HG02759 (cell line): Measurements from ENCODE around the gene TRABD2B.

Experiments used
- ATAC-seq: cut with Tn5 transposase; IDR thresholded peaks from one replicate; pipeline ENCODE4 v1.9.1; 2021; ENCODE audit warnings: mild to moderate bottlenecking, moderate library complexity; ENCODE audit not compliant: unreplicated experiment

Gene TRABD2B

DNA sequence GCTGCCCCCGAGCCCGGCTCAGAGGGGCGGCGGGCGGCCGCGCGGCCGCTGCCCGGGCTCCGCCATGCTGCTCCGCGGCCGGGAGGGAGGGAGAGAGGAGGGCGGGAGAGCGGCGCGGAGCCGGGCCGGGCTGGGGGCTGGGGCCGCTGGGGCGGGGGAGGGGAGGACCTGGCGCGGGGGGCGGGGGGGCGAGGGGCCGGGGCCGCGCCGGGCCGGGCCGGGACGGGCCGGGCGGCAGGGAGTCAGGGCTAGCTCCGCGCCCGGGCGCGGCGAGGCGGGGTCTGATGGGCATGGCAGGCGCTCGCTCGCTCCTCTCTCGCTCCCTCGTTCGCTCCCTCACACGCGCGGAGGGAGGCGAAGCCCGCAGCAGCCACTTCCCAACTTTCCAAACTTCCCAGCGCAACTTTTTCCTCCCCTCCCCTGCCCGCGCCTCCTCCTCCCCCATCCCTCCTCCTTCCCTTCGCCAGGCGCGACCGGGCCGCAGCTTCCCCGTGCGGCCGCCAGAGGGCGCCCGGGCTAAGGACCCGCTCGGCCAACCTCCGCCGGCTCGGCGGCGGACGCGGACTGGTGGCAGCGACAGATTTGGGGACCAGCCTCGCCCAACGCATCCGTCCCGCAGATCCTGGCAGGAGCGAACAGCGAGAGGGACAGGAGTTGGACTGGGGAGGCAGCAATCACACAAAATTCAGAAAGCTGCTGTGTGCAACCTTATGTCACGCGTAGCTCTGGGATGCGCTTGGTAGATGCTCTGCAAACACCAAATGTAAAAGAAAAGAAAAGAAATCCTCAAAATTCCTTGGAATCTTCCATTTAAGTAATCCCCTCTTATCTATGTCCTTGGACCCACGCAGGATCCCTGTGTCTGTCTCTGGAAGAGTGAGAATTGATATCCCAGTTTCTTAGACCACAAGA, at the start of gene TRABD2B:
Gene TRABD2B (minus strand): TSS at position 97 of the 912 bp plus-strand sequence.
- peak; percentile 88 for ATAC-seq

DNA sequence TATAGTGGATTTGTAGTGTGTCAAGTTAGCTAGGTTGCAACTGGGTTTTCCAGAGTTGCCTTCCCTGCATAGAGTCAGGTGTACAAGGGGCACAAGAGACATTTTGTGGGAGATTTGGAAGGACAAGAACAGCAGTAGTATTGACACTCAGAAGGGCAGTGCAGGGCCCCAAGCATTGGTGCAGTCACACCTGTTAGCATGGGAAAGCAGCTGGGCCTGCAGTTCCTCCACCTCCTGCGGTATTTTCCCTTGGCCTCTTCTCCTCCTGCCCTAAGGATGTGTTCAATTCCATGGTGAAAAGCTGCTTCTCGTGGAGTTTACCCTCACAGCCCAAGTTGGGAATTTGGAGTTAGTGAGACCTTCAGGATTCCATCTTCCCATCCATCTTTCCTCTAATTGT, 47.1 kb upstream of the TRABD2B start:
- no peak for ATAC-seq

DNA sequence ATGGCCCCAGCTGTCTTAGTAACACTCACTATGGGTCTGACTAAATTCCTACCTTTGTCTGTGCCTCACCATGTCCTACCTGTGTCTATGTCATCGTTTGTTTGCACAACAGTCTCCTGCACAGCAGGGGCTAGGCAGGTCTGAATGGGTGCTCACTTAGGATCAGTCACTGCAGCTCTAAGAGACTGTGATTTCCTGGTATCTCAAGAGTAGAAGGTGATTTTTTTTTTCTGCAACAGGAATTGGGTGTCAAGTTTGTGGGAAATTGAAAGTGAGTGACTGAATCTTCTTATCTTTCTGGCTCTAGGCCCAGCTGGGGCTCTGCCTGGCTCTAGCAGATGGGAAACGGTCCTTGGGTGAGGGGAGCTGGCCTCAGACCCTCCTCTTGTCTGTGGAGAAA, 46.4 kb upstream of the TRABD2B start:
- ATAC-seq: no peak

DNA sequence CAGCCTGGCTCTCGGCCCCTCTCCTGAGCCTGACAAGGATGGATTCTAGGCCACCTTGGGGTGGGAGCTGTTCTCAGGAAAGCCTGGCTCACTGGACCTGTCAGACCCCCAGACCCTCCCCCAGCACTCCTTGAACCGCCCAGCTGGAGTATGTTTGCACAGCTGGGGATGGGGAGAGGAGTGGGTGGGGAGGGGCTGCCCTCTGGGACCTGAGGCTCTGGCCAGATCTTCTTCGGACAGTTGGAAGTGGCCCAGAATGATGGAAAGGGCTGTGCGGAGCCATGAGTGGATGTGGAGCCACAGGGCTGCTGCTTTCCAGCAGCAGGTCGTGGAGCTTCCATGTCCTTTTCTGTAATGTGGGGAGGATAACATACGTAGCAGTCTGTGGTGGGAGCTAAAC, 43.0 kb upstream of the TRABD2B start:
- no peak for ATAC-seq

DNA sequence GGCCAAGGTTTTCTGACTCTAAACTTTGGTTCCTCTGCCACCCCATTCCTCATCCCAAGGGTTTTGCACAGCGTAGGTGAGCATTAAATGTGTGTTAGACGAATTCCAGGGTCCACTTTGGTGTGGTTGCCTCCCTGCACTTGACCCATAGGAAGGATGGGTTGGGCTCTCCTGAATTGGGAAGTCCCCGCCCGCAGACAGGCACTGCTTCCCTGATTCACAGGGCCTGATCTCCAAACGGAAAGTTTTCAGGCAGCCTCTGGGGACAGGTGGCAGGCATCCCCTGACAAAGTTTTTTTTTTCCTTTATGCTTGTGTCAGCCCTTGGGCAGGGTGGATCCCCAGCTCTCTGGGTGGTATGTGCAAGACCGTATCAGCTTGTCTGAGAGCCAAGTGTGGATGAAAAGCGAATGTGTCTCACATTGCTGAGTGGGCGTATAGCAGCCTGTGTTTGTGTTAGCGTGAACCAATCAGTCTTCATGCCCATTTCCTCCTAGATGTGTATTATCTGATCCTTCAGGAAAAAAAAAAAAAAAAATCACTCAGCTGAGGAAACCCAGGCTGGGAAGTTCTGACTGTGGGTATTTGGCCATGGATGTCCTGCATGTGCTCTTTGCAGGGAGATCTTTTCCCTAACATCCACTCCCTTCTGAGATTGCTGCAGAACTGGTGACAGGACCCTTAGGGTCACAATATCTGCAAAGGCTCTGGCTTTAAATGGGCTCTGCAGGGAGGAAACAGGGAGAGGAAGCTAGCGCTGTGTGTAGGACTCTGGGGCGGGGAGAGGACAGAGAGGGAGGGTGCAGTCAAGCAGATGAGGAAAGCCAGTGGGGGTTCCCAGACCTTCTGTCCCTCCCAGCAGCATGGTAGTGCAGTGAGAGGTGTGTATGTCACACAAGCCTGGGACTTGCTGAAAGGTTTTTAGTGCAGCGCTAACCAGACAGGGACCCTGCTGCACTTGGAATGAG, 42.2 kb upstream of the TRABD2B start:
- peak; percentile 83 for ATAC-seq

DNA sequence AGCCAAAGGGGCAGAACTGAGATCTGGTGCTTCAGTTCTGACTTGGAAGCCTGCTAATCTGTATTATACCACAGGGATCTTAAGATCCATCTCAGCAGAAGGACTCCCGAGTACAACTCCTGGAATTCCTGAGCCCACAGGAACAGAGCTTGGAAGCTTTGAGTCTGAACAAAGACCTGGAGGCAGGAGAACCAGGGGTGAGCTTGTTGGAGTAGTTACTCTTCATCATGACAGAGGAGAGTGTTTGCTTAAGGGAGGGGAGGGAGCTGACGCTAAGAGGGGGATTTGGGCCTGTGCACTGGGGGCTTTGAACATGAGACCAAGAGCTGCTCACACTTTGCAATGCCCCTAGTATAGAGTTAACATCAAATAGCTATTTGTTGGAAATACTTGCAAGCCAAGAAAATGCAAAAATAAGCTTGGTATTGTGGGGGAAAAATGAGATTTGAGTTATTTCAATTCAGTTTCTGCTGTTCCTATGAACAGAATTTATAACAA, 41.1 kb upstream of the TRABD2B start:
- ATAC-seq: no peak

DNA sequence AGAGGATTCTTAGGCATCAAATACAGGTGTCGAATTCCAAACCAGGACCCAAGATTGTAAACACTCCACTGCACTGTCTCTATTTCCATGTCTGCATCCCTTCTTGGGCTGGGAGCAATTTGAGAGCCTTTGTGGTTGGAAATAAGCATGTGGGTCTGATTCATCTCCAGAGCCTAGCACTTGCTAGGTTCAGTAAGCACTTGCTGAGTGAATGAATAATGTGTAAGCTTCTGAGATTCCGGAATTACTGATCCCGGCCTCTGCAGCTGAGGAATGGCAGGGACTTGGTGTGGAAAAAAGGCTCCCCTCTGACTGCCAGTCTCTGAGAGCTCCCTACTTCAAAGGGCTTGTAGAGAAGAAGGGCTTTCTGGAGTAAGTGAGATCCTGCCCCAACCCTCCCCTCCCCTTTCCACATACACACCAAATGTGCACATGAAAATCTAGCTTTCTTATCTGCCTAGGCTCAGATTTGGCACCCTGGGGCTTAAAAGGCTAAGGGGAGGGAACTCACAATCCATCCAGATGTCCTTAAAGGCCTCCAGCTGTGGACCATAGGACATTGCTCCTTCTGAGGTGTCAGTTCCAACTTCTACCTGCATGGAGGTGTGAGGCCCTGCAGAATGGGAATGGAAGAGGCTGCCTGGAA, 39.6 kb upstream of the TRABD2B start:
- no peak for ATAC-seq

DNA sequence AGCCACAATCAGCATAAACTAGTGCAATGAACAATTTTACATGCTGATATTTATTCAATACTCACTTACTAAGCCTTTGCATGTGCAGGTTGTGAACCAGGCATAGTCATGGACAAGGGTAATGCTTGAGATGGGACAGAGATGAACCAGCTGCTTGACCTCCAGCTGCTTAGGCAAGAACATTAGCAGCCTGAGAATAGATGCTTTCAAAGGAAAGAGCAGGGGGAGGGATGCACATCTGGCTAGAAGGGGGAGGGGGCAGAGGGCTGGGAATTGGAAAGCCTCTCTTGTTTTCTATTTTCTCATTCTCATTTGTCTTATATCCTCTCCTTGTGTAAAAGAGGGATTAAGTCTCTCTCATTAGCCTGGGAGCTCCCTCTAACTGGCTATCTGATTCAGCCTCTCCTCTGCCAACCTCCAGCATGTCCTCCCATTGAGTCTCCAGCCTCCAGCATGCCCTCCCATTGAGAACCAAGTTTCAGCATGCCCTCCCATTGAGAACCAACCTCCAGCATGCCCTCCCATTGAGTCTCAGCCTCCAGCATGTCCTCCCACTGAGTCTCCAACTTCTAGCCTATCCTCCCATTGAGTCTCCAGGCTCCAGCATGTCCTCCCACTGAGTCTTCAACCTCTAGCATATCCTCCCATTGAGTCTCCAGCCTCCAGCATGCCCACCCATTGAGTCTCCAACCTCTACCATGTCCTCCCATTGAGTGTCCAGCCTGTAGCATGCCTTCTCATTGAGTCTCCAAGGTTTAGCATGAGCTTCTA, 38.4 kb upstream of the TRABD2B start:
- no peak for ATAC-seq

DNA sequence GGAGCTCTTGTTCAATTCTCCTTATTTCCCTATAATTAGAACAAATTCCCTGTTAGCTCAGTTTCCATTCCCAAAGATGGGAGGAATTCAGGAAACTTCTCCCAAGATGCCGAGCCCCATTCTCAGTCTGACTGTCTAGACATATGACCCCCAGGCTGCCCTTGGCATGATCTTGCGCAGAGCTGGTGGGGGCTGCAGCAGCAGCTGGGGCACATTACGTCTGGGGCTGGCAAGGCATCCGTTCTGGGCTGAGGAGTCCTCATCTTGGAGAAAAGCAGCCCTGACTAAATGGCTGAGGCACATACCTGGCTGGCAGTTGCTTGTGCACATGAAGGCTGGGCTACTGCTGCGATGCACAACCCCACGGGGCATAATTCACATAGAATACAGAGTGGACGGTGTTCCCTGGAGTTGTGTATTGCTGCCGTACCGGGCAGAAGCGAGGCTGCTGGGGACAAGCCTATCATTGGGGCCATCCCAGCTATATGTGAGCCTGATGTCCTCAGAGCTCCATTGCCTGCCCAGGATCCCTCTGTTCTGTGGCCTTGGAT, 36.4 kb upstream of the TRABD2B start:
- ATAC-seq: no peak

DNA sequence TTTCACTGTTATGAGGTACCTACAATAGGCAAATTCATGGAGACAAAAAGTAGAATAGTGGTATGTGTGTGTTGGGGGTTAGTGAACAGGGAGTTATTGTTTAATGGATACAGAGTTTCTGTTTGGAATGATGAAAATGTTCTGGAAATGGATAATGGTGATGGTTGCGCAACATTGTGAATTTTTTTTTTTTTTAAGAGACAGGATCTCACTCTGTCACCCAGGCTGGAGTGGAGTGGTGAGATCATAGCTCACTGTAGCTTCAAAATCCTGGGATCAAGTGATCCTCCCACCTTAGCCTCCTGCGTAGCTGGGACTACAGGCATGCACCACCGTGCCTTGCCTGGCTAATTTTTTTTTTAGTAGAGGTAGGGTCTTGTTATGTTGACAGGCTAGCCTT, 34.5 kb upstream of the TRABD2B start:
- no peak for ATAC-seq

DNA sequence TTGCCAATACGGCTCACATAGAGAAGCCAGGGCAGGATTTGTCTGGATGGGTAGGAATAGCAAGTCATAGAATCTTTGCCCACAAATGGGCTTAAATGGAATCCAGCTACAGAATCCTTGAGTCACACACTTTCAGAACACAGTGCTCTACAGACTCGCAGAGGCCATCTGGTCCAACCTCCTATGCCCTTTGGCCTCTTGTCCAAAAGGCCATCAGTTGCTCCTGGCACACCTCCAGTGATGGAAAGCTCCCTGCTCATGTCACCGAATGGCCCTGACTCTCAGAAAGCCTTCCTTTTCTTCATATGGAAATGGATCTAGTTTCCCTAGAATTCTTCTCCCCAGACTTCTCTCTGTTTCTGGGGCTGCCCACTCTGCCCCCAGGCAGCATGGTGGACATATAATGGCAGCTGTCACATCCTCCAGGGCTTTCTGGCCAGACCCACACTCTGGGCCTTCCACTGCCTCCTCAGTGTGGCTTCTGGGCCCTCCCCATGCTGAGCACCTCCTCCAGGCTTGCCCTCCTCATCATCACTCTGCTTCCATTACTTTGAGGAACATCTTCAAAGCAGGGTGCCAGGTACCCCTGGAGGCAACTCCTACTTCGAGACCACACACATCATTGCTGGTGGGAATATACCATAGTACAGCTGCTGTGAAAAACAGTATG, 33.6 kb upstream of the TRABD2B start:
- ATAC-seq: no peak

DNA sequence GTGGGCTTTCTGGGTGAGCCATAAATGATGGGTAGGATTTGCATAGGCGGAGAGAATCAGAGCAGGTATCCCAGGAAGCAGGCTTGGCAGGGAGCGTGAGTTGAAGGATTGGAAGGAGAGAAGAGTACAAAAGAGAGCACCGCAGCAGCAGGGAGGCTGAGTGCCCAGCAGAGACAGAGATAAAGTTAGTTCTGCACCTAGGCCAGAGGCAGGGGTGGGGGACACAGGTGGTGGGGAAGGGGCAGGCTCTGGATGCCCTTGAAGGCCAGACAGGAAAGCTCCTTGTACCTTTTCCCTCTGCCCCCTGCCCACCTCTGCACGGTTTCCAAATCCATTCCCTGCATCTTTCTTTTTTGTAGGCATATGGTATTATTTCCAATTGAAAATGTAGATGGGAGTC, 33.0 kb upstream of the TRABD2B start:
- no peak for ATAC-seq

DNA sequence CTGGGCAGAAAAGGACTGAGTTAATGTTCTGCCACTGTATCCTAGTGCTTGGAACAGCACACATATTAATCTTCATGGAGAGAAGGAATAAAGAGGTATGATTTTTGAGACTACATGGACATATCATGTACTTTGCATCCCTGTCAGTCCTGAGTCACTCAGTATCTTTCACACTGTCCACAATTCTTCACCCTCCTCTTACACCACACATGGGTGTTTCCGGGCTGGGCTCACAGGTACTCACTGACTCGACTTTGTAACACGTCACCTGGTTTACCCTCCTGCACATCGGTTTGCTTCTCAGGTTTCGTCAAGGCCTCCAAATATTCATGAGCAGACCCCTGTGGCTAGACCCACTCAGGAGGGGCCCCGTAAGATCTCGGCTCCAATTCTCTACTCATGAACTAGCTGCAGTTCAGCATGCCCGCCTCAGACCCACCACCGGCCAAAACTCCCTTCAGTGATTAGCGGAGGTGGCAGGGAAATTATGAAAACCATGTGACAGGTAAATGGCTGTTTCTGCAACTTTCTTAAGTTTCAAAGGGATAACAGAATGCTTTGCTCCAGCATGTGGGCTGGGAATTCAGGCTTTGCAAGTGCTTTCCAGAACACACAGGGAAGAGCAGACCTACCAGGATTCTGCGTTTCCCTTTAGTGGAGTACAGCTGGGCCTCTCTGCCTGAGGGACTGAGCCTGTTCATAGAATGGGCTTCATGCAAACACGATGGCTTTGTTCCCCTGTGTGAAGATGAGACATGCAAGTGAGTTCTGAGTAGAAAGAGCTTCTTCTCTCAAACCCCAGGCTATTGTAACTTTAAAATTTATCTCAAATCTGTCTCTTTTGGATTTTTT, 31.3 kb upstream of the TRABD2B start:
- no peak for ATAC-seq

DNA sequence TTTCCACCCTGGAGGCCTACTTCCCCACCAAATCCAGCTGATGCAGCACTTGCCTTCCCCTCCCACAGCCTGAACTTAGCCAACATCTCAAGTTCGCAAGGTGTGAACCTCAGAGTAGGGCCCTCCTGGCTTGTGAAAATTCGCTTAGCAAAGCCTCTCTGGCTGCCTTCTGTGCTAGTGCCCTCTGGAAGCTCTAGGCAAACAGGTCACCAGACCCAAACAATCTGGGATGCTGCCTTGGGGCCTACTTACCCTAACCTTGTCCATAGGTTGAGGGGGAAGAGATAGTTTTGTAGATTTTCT, 30.3 kb upstream of the TRABD2B start:
- ATAC-seq: no peak

DNA sequence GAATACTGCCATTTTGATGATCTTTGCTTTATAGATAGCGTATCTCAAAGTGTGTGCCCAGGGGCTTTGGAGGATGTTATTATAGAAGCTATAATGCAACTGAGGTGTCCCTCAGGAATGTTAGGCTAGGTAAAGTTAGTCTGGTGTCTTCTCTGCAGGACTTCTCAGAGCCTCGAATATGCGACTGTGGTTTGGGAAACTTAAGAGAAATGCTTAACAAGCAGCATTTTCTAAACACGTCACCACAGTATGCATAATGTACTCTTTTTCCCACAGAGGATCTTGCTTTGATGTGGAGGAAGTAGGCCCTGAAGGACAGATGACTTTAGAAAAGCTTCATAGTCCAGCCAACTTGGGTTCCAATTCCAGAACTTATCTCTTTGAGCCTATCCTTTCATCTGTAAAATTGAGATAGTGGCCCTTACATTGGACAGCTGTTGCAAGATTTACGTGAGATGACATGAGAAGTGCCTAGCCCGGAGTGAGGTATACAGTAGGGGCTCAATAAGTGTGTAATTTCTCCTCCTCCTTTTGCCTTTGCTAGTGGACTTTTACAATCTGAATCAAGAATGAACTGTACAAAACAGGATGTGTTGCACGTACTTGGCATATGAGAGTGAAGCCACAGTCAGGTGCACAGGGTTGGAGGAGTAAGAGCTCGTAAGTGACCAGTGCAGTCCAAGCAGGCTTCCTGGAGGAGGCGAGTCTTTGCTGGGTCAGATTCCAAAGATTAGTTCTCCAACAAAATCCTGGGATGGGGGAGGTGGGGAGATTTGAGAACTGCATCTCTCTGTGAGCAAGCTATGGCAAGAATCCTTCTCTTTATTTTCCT, 29.7 kb upstream of the TRABD2B start:
- no peak for ATAC-seq

DNA sequence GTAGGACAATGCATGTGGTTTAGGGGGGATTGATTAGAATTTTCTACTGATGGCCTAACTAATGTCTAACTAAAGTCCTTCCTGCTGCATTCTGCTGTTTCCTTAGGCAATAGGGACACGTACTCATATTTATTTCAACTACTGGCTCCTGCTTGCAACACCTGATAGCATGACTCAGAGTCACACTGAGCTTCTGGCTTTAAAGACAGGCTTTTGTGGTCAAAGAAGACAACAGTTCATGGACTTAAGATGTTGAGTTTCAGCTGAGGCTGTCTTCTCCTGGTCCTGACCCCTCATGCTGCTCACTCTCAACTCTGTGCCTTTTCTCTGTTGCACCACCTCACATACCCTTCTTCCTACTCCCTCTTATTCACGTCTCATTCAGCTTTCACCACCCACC, 29.1 kb upstream of the TRABD2B start:
- no peak for ATAC-seq

DNA sequence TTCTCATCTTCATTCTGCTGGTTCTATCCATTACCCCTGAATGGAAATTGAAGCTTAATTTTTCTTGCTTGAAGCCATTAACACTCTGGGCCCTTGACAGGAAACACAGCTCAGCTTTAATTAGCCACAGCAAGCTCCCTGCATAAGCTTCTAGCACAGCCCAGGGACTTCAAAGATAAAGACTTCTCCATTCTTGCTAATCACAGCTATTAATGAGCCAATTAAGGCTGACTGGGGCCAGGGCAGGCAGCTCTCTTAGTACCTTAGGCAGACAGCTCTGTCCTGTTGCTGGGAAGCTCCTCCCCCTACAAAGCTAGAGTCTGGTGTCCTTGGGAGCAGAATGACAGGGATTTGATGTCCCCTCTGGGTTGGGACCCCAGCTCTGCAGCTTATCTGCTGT, 27.9 kb upstream of the TRABD2B start:
- no peak for ATAC-seq

DNA sequence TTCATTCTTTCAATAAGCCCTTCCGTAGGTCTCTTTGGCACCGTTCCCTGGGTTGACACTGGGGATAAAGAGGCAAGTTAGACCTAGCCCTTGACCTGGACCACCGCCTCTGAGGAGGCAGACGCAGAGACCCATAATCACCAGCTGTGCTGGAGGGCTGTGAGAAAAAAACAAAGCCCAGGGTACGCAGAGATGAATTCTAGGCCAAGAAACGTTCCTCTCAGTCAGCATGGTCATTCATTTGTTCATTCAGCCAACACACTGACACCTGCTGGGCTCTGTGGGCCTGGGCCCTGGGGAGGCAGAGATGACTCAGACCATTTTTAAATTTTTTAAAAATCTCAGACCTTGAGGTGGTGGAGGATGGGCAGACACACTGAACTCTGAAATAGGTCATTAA, 26.3 kb upstream of the TRABD2B start:
- ATAC-seq: no peak
